GM23248 (cell line): Measurements from ENCODE around the gene MYOD1. TPM values are rescaled to one million over a fixed set of nuclear protein-coding genes. Genes with fewer than 3 reads are reported as not detected.

Experiments used
- DNase-seq: peaks from one replicate; pipeline ENCODE4 v3.0.0-alpha.2; 2015
- H2AFZ ChIP-seq: fragments of 200-600 bp; sonication (generic); 2 replicates; pipeline ENCODE4 v1.6.1; 2016; ENCODE audit warnings: antibody characterized with exemption
- H3F3A ChIP-seq: fragments of 200-600 bp; sonication (generic); 2 replicates; pipeline ENCODE4 v1.6.1; 2016; ENCODE audit warnings: mild to moderate bottlenecking, antibody characterized with exemption, mixed run types; ENCODE audit not compliant: insufficient read depth
- H3K27ac ChIP-seq: fragments of 200-600 bp; sonication (generic); 2 replicates; pipeline ENCODE4 v1.5.1; 2016; ENCODE audit warnings: mild to moderate bottlenecking
- H3K27me3 ChIP-seq: fragments of 200-600 bp; sonication (generic); replicated peaks from 2 replicates; pipeline ENCODE4 v1.6.1; 2016; ENCODE audit warnings: mild to moderate bottlenecking; ENCODE audit not compliant: insufficient read depth
- H3K36me3 ChIP-seq: fragments of 200-600 bp; sonication (generic); 2 replicates; pipeline ENCODE4 v1.6.1; 2016; ENCODE audit warnings: low read depth, mild to moderate bottlenecking
- H3K4me1 ChIP-seq: fragments of 200-600 bp; sonication (generic); 2 replicates; pipeline ENCODE4 v1.6.1; 2016; ENCODE audit warnings: mild to moderate bottlenecking; ENCODE audit not compliant: insufficient read depth
- H3K4me2 ChIP-seq: fragments of 200-600 bp; sonication (generic); one replicate; pipeline ENCODE4 v1.6.1; 2016; ENCODE audit warnings: mild to moderate bottlenecking; ENCODE audit not compliant: unreplicated experiment
- H3K4me3 ChIP-seq: fragments of 200-600 bp; sonication (generic); 2 replicates; pipeline ENCODE4 v1.5.1; 2016; ENCODE audit warnings: mild to moderate bottlenecking
- H3K79me2 ChIP-seq: fragments of 200-600 bp; sonication (generic); 2 replicates; pipeline ENCODE4 v1.6.1; 2016; ENCODE audit warnings: mild to moderate bottlenecking; ENCODE audit not compliant: insufficient read depth
- H3K9ac ChIP-seq: fragments of 200-600 bp; sonication (generic); 2 replicates; pipeline ENCODE4 v1.6.1; 2016; ENCODE audit warnings: mild to moderate bottlenecking
- H3K9me2 ChIP-seq: fragments of 200-600 bp; sonication (generic); 2 replicates; pipeline ENCODE4 v1.6.1; 2016; ENCODE audit warnings: mixed run types, mild to moderate bottlenecking, moderate library complexity; ENCODE audit not compliant: insufficient read depth
- H3K9me3 ChIP-seq: fragments of 200-600 bp; sonication (generic); one replicate; pipeline ENCODE4 v1.6.1; 2017; ENCODE audit warnings: low read depth
- H4K20me1 ChIP-seq: fragments of 200-600 bp; sonication (generic); 2 replicates; pipeline ENCODE4 v1.6.0; 2016; ENCODE audit not compliant: insufficient read depth
- EZH2 ChIP-seq: fragments of 200-600 bp; sonication (generic); IDR thresholded peaks from 2 replicates; pipeline ENCODE4 v1.6.1; 2018; ENCODE audit warnings: antibody characterized with exemption, mild to moderate bottlenecking; ENCODE audit not compliant: insufficient read depth, poor library complexity, severe bottlenecking
- EZH2phosphoT487 ChIP-seq: fragments of 200-600 bp; sonication (generic); IDR thresholded peaks from 2 replicates; pipeline ENCODE4 v1.6.1; 2018; ENCODE audit warnings: antibody characterized with exemption, moderate library complexity, mild to moderate bottlenecking, low read depth; ENCODE audit not compliant: insufficient read depth
- WGBS, 2 experiments: methylation state at CpG; one replicate each; pipeline ENCODE4 v1.1.6; 2015 to 2017; ENCODE audit warnings: low lambda C conversion rate in 2 of 2, low coverage in 1 of 2; ENCODE audit errors: missing lambda C conversion rate in 2 of 2; 5-methylcytosine and 5-hydroxymethylcytosine counted together
- in situ Hi-C: fragments of 300-500 bp; cut with MboI; formaldehyde crosslinking; loops from 2 replicates; pipeline ENCODE4 v1.15.0; 2020
- polyA plus RNA-seq: library from polyadenylated mRNA; unstranded; fragments of >200 nt; fragmentation: Nextera tagmentation; extraction: Ambion mirVana; gene quantifications from 2 replicates; pipeline ENCODE4 v1.2.1, GENCODE V29; 2016
- total RNA-seq: library from RNA; depleted of rRNA; stranded (reverse); fragments of >200 nt; shearing (Covaris generic); gene quantifications from 2 replicates; pipeline ENCODE4 v1.2.3, GENCODE V29; 2014; rRNA removed

MYOD1 gene
- total RNA-seq (not detected in 2 replicates), polyA plus RNA-seq (not detected in 2 replicates)

GRCh38 chr11:17719028-17719937, at the start of gene MYOD1:
TSS of gene MYOD1 (plus strand) at chr11:17719571. CDS start at chr11:17719783, 212 bp downstream.
- no peak within 1 kb of the TSS for H3K9ac ChIP-seq
- H3K27ac ChIP-seq = no peak within 1 kb of the TSS
- H3K79me2 ChIP-seq = no peaks in the 10 kb centered on the region
- peak; percentile 21 for DNase-seq
- no peaks in the 10 kb centered on the region for H3F3A ChIP-seq
- H3K27me3 ChIP-seq = peaks cover 65% of the 10 kb centered on the region
- WGBS, 2 experiments = 2 to 3% methylated on average over 44 to 48 of the region's 68 CpGs
- no peaks in the 10 kb centered on the region for H4K20me1 ChIP-seq
- H3K4me3 ChIP-seq = no peak within 1 kb of the TSS
- H3K9me2 ChIP-seq = no peaks in the 10 kb centered on the region
- no peaks in the 10 kb centered on the region for H3K36me3 ChIP-seq
- no peak within 1 kb of the TSS for H3K4me2 ChIP-seq
- no peak within 1 kb of the TSS for H2AFZ ChIP-seq
- TF ChIP-seq EZH2phosphoT487 = no peak
- TF ChIP-seq EZH2 = no peak
- H3K9me3 ChIP-seq = no peaks in the 10 kb centered on the region
- in situ Hi-C loops = no loop called here
- no peaks in the 10 kb centered on the region for H3K4me1 ChIP-seq

- Histone ChIP-seq H3F3A (no peaks in the 10 kb centered on the region), H3K4me2 (no peak overlapping the region), H4K20me1 (no peaks in the 10 kb centered on the region), H3K4me1 (no peaks in the 10 kb centered on the region), H3K9me3 (peaks cover 3% of the 10 kb centered on the region), H3K4me3 (no peak overlapping the region), H3K79me2 (no peaks in the 10 kb centered on the region), H3K27me3 (no peaks in the 10 kb centered on the region), H3K9me2 (no peaks in the 10 kb centered on the region), H3K36me3 (no peaks in the 10 kb centered on the region), H3K9ac (no peak overlapping the region), H2AFZ (no peak overlapping the region), H3K27ac (no peak overlapping the region)
- 55 to 56% methylated on average over 7 of the region's 7 CpGs for WGBS, 2 experiments
- TF ChIP-seq EZH2phosphoT487 (no peak), EZH2 (no peak)
- in situ Hi-C loops = no loop called here
- no peak for DNase-seq
Measured at GRCh38 chr11:17672469-17672868, 46.9 kb upstream of the MYOD1 start.

GRCh38 chr11:17673951-17674350, 45.4 kb upstream of the MYOD1 start:
- Histone ChIP-seq H3K27ac (no peak overlapping the region), H3K4me3 (no peak overlapping the region), H3K79me2 (no peaks in the 10 kb centered on the region), H3K4me1 (no peaks in the 10 kb centered on the region), H3K9ac (no peak overlapping the region), H3K36me3 (no peaks in the 10 kb centered on the region), H3K27me3 (peaks cover 4% of the 10 kb centered on the region; the same call in 1 of the 2 replicates), H3K9me2 (no peaks in the 10 kb centered on the region), H3F3A (no peaks in the 10 kb centered on the region), H3K9me3 (peaks cover 3% of the 10 kb centered on the region), H2AFZ (no peak overlapping the region), H4K20me1 (no peaks in the 10 kb centered on the region), H3K4me2 (no peak overlapping the region)
- TF ChIP-seq EZH2 (no peak), EZH2phosphoT487 (no peak)
- 20 to 31% methylated on average over 1 of the region's 1 CpG for WGBS, 2 experiments
- in situ Hi-C loops = no loop called here
- DNase-seq = no peak

- no peak overlapping the region for H3K27ac ChIP-seq
- TF ChIP-seq EZH2 (no peak), EZH2phosphoT487 (no peak)
- H3K4me1 ChIP-seq = no peaks in the 10 kb centered on the region
- no peak overlapping the region for H2AFZ ChIP-seq
- H3K4me3 ChIP-seq = no peak overlapping the region
- in situ Hi-C loops = no loop called here
- DNase-seq = no peak
- no peaks in the 10 kb centered on the region for H3K9me2 ChIP-seq
- H3F3A ChIP-seq = no peaks in the 10 kb centered on the region
- no peaks in the 10 kb centered on the region for H3K36me3 ChIP-seq
- no peak overlapping the region for H3K9ac ChIP-seq
- H3K9me3 ChIP-seq = no peaks in the 10 kb centered on the region
- H4K20me1 ChIP-seq = no peaks in the 10 kb centered on the region
- H3K27me3 ChIP-seq = peaks cover 11% of the 10 kb centered on the region; the same call in 1 of the 2 replicates
- no peak overlapping the region for H3K4me2 ChIP-seq
- no peaks in the 10 kb centered on the region for H3K79me2 ChIP-seq
Measured at GRCh38 chr11:17682848-17683247, 36.5 kb upstream of the MYOD1 start.
